Suprapubic skin (tissue), 4 donors: ENCODE results near the gene PABPC3. TPM values are rescaled to one million over a fixed set of nuclear protein-coding genes. Genes with fewer than 3 reads are reported as not detected.

ENCODE experiments used
- DNase-seq, 2 donors: peaks; one replicate each; pipeline ENCODE4 v3.0.0-alpha.2; 2019; ENCODE audit warnings: low spot score in 2 of 2
- H3K27ac ChIP-seq: fragments of 200-600 bp; sonication (generic); one replicate; pipeline ENCODE4 v1.5.1; 2019
- H3K27me3 ChIP-seq: fragments of 200-600 bp; sonication (generic); one replicate; pipeline ENCODE4 v1.5.1; 2019
- H3K36me3 ChIP-seq: fragments of 200-600 bp; sonication (generic); one replicate; pipeline ENCODE4 v1.5.1; 2019
- H3K4me1 ChIP-seq: fragments of 200-600 bp; sonication (generic); one replicate; pipeline ENCODE4 v1.5.1; 2019
- H3K4me3 ChIP-seq: fragments of 200-600 bp; sonication (generic); one replicate; pipeline ENCODE4 v1.5.1; 2019; ENCODE audit warnings: mild to moderate bottlenecking
- H3K9me3 ChIP-seq: fragments of 200-600 bp; sonication (generic); one replicate; pipeline ENCODE4 v1.5.1; 2019
- CTCF ChIP-seq, 2 donors: fragments of 200-600 bp in 1 of 2; fragments of 450-650 bp in 1 of 2; sonication (generic) in 1 of 2; IDR thresholded peaks; one replicate each; pipeline ENCODE4 v1.5.1; 2016 to 2019; ENCODE audit warnings: antibody characterized with exemption in 2 of 2, mild to moderate bottlenecking in 1 of 2, moderate library complexity in 1 of 2
- EP300 ChIP-seq: sonication (generic); formaldehyde crosslinking; IDR thresholded peaks from one replicate; pipeline ENCODE4 v1.6.1; 2017; ENCODE audit warnings: antibody characterized with exemption
- POLR2A ChIP-seq, 2 donors: fragments of 450-650 bp; IDR thresholded peaks; one replicate each; pipeline ENCODE4 v1.6.1; 2017; ENCODE audit warnings: antibody characterized with exemption in 2 of 2, mild to moderate bottlenecking in 2 of 2, moderate library complexity in 2 of 2
- POLR2AphosphoS5 ChIP-seq, 3 donors: sonication (generic); formaldehyde crosslinking; IDR thresholded peaks; one replicate each; pipeline ENCODE4 v1.6.1; 2017; ENCODE audit warnings: antibody characterized with exemption in 3 of 3
- WGBS: methylation state at CpG from one replicate; pipeline ENCODE4 v1.1.5; 2018; 5-methylcytosine and 5-hydroxymethylcytosine counted together
- total RNA-seq, 4 donors: library from RNA; depleted of rRNA; stranded (reverse); fragments of >200 nt; gene quantifications; one replicate each; pipeline ENCODE4 v1.1.0, GENCODE V29; 2016

Gene PABPC3
- total RNA-seq, 4 donors from 2014 or later, result 0.15 to 0.51 (median 0.29) TPM; not detected in 1

GRCh38 chr13:25110956-25111584, 15.1 kb downstream of the PABPC3 start:
- H3K27ac ChIP-seq, result no peak overlapping the region
- no peak for DNase-seq
- TF ChIP-seq POLR2AphosphoS5 (IDR thresholded peaks at IDR 0.05) (no peak), CTCF (IDR thresholded peaks at IDR 0.05) (no peak), EP300 (no peak), POLR2A (IDR thresholded peaks at IDR 0.05) (no peak)
- H3K4me3 ChIP-seq, result no peak overlapping the region
- H3K9me3 ChIP-seq, result no peaks in the 10 kb centered on the region
- H3K27me3 ChIP-seq, result peaks cover 8% of the 10 kb centered on the region
- 33% methylated on average over 1 of the region's 1 CpG for WGBS
- H3K36me3 ChIP-seq, result no peaks in the 10 kb centered on the region
- H3K4me1 ChIP-seq, result no peaks in the 10 kb centered on the region

- DNase-seq, result no peak
- H3K36me3 ChIP-seq, result no peaks in the 10 kb centered on the region
- no peak for TF ChIP-seq POLR2AphosphoS5 (IDR thresholded peaks at IDR 0.05)
- TF ChIP-seq CTCF (IDR thresholded peaks at IDR 0.05), result no peak
- no peak for TF ChIP-seq EP300
- TF ChIP-seq POLR2A (IDR thresholded peaks at IDR 0.05), result no peak
- no peaks in the 10 kb centered on the region for H3K4me1 ChIP-seq
- 26% methylated on average over 2 of the region's 2 CpGs for WGBS
- no peaks in the 10 kb centered on the region for H3K9me3 ChIP-seq
- peaks cover 10% of the 10 kb centered on the region for H3K27me3 ChIP-seq
- no peak overlapping the region for H3K27ac ChIP-seq
- H3K4me3 ChIP-seq, result no peak overlapping the region
Measured at GRCh38 chr13:25111585-25111956, 15.6 kb downstream of the PABPC3 start.

GRCh38 chr13:25112695-25113255, 16.8 kb downstream of the PABPC3 start:
- no peak for DNase-seq
- no peaks in the 10 kb centered on the region for H3K9me3 ChIP-seq
- H3K4me1 ChIP-seq, result no peaks in the 10 kb centered on the region
- 47% methylated on average over 3 of the region's 3 CpGs for WGBS
- no peak overlapping the region for H3K4me3 ChIP-seq
- no peaks in the 10 kb centered on the region for H3K36me3 ChIP-seq
- no peak overlapping the region for H3K27ac ChIP-seq
- TF ChIP-seq POLR2A (IDR thresholded peaks at IDR 0.05) (no peak), EP300 (no peak), CTCF (IDR thresholded peaks at IDR 0.05) (no peak), POLR2AphosphoS5 (IDR thresholded peaks at IDR 0.05) (no peak)
- peaks cover 12% of the 10 kb centered on the region for H3K27me3 ChIP-seq

GRCh38 chr13:25114220-25114619, 18.3 kb downstream of the PABPC3 start:
- WGBS, result 22% methylated on average over 3 of the region's 3 CpGs
- H3K36me3 ChIP-seq, result no peaks in the 10 kb centered on the region
- peaks cover 12% of the 10 kb centered on the region for H3K27me3 ChIP-seq
- no peak overlapping the region for H3K27ac ChIP-seq
- H3K4me1 ChIP-seq, result no peaks in the 10 kb centered on the region
- H3K9me3 ChIP-seq, result no peaks in the 10 kb centered on the region
- no peak for TF ChIP-seq POLR2AphosphoS5 (IDR thresholded peaks at IDR 0.05)
- no peak for TF ChIP-seq EP300
- no peak for TF ChIP-seq POLR2A (IDR thresholded peaks at IDR 0.05)
- peak; percentile 42 to 85 for TF ChIP-seq CTCF (IDR thresholded peaks at IDR 0.05)
- H3K4me3 ChIP-seq, result no peak overlapping the region
- DNase-seq, result no peak

GRCh38 chr13:25116044-25116443, 20.1 kb downstream of the PABPC3 start:
- Histone ChIP-seq H3K36me3 (no peaks in the 10 kb centered on the region), H3K27ac (no peak overlapping the region), H3K4me1 (no peaks in the 10 kb centered on the region), H3K27me3 (peaks cover 14% of the 10 kb centered on the region), H3K4me3 (no peak overlapping the region), H3K9me3 (no peaks in the 10 kb centered on the region)
- WGBS, result 64% methylated on average over 3 of the region's 3 CpGs
- no peak for DNase-seq
- TF ChIP-seq EP300 (no peak), POLR2A (IDR thresholded peaks at IDR 0.05) (no peak), POLR2AphosphoS5 (IDR thresholded peaks at IDR 0.05) (no peak), CTCF (IDR thresholded peaks at IDR 0.05) (no peak)
